GM19455 (cell line): Measurements from ENCODE around the gene ANGPTL8.

Source experiments
- ATAC-seq: cut with Tn5 transposase; IDR thresholded peaks from one replicate; pipeline ENCODE4 v1.9.1; 2021; ENCODE audit not compliant: unreplicated experiment

ANGPTL8 gene, protein sequence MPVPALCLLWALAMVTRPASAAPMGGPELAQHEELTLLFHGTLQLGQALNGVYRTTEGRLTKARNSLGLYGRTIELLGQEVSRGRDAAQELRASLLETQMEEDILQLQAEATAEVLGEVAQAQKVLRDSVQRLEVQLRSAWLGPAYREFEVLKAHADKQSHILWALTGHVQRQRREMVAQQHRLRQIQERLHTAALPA

DNA sequence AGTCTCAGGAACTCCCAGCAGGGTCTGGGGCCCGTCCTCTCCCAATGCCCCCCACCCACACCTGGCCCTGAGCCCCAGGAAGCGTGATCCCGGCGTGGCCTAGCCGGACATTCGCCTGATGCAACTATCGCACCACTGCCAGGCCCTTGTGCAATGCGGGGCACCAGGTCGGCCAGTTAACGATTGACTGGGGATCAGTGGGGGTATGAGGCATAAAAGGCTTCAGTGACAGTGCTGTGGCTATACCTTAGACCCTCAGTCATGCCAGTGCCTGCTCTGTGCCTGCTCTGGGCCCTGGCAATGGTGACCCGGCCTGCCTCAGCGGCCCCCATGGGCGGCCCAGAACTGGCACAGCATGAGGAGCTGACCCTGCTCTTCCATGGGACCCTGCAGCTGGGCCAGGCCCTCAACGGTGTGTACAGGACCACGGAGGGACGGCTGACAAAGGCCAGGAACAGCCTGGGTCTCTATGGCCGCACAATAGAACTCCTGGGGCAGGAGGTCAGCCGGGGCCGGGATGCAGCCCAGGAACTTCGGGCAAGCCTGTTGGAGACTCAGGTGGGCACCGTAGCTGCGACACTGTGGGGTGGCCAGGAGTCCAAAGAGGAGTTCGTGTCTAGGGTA, at the start of gene ANGPTL8:
ANGPTL8 (plus strand) TSS at position 243 of the 624 bp plus-strand sequence; CDS start at position 262, 19 bp downstream.
- ATAC-seq: no peak

GRCh38 chr19:11190501-11190900, 48.9 kb upstream of the ANGPTL8 start:
- ATAC-seq: no peak

DNA sequence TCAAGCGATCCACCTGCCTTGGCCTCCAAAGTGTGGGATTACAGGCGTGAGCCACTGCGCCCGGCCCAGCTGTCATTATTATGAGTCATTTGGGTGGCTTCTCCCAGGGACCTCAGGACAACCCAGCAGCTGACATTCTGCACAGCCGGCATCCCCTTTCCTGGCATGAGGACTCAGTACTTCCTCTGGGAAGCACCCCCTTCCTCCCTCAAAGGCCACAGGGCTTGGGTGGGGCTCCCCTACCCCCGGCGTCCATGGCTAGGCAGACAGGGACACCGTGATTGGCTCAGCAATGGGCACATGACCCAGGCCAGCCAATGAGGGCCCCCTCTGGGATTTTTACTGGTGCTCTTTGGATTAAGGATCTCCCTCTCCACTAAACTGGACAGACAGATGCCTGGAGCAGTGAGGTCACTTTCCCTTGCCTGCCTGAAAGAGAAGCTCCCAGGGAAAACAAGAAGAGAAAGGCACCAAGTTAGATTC, 48.1 kb upstream of the ANGPTL8 start:
- no peak for ATAC-seq

DNA sequence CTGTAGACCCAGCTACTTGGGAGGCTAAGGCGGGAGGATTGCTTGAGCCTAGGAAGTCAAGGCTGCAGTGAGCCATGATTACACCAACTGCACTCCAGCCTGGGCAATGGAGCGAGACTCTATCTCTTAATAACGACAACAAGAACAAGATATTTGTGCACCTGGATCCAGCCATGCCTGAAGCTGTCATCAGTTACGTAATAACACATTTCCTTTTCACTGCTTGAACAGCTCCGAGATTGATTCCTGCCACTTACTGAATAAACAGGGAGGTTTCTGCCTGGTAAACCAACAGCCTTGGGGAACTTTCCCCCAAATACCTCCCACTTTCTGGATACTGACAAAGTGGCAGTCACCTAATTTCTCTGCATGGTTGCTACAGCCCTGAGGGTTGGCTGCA, 47.5 kb upstream of the ANGPTL8 start:
- ATAC-seq: no peak

GRCh38 chr19:11192957-11193939, 46.2 kb upstream of the ANGPTL8 start:
- ATAC-seq: no peak

DNA sequence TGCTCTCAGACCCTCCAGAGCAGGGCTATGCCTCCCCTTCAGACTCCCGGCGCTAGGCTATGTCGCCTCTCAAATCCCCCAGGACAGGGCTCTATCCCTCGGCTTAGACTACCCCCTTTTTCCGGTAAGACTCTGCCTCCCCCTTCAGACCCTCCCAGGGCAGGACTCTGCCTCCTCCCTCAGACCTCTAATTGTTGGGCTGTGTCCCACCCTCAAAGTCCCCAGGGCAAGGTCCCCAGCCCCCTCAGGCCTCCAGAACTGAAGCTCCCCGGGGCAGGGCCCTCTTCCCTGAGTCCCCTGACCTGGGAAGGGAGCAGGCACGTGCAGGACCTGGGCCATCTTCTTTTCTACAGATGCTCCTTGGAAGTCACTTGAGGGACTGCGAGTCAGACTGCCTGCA, 45.2 kb upstream of the ANGPTL8 start:
- ATAC-seq: no peak

DNA sequence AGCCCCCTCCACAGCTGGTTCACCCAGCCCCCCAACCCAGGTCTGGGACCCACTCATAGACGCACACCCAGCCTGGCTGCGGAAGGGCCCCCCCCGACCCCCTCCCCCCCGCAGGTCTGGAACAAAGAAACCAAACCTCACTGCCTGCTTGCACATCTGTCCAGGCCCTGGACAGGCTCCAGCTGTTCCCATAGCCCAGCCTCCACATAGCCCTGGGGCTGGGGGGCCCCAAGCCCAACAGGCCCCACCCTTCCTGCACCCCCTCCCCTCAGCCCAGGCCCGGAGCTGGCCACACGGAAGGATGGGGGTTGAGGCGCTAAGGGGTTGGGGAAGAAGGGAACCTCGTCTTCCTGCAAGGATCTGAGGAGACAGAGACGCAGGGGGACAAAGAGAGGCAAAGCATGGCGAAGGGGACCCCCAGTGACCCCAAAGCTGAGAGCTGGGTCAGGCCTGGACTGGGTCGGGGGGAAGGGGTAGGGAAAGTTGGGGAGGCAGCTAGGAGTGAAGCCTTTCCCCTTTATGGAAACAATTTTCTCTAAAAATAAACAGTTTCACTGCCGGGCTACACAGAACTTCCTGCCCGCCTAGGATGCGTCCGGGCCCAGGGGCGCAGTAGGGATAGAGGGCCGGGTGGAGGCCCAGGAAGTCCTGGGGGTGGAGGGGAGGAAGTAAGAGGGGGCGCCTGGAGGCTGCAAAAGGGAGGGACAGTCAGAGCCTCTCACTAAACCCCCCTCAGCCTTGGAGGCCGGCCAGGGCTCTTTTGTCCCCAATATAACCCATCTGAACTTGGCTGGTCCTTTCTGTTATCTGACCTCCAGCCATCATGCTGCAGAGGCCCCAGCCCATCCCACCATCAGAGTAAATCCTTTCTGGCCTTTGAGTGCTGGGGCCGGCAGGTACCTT, 44.5 kb upstream of the ANGPTL8 start:
- ATAC-seq: no peak

DNA sequence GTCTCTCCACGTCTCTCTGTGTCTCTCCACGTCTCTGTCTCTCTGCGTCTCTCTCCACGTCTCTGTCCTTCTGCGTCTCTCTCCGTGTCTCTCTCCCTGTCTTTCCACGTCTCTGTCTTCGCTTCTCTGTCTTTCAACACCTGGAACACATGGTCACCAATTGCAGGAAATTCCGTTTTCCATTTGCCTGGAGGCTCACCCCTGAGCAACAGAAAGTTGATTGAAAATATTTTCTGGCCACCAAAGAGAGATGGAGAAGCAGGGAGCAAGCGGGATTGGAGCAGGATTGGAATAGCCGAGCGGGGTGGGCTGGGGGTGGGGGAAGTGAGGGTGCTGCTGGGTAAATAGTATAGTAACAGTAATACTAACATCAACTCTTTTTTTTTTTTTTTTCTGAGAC, 43.7 kb upstream of the ANGPTL8 start:
- ATAC-seq: no peak

GRCh38 chr19:11196406-11197287, 42.8 kb upstream of the ANGPTL8 start:
- no peak for ATAC-seq

DNA sequence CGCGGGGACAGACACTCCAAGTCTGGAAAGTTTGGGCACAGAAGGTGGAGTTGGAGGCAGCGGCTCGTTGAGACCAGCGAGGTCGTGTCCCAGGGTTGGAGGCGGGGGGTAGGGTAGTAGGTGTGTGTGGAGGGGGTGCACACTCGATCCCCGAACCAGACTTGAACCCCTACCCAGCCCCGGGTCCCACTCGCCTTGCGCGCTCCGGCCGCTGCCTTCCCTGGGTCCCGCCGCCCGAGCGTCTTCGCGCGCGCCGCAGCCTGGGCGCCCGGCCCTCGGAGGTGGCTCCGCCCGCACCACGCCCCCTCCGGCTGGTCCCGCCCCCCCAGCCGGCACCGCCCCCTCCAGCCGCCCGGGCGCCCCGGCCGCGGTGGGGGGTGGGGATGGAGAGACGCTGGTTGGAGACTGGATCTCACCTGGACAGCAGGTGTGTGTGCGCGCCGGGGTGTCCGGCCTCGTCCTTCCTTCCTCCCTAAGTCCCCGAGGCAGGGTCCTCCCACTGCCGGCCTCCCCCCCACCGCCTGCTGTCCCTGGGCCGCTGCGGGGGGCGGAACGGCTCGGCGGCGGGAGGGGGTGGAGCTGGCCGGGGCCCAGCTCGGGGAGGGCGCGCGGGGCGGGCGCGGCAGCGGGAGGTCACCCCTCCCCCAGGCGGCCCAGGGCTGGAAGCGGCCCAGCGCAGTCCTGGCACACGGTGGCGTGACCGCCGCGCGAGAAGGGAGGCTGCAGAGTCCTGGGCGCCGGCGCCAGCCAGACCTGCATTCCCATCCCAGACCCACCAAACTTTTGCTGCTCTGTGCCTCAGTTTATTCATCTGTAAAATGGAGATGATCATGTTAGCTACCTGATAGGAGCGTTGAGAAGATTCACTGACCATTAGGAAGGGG, 41.9 kb upstream of the ANGPTL8 start, which contains the start of gene KANK2:
KANK2 (minus strand) TSS at position 255 of the 884 bp plus-strand sequence. CDS start 3,034 bp downstream, outside the sequence.
- peak; percentile 74 for ATAC-seq

DNA sequence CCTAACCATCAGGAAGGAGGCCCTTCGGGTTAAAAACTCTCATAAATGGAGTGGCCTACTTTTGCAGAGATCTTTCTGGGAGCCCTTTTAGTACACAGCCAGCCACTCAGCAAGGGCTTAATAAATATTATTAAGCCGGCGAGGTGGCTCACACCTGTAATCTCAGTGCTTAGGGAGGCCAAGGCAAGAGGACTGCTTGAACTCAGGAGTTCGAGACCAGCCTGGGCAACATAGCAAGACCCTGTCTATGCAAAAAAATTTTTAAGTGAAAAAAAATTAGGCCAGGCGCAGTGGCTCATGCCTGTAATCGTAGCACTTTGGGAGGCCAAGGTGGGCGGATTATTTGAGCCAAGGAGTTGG, 41.3 kb upstream of the ANGPTL8 start:
- no peak for ATAC-seq

GRCh38 chr19:11198769-11199424, 40.5 kb upstream of the ANGPTL8 start:
- ATAC-seq: no peak

DNA sequence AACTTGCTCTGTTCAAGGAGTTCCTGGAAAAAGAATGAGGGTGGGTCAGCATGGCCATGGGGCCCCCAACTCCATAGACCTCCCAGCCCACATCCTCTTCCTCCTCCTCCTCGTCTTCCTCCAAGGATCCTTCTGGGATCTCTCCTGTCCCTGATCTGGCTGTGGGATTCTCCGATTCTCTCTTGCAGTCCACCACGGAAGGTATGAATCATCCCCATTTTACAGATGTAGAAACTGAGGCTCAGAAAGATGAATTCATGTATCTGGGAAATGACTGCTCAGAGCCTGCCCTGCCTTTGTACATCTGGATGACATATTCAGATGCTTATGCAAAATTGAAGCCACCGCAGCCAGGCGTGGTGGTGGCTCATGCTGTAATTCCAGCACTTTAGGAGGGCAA, 39.9 kb upstream of the ANGPTL8 start:
- no peak for ATAC-seq

GRCh38 chr19:11200015-11200574, 39.3 kb upstream of the ANGPTL8 start:
- no peak for ATAC-seq

DNA sequence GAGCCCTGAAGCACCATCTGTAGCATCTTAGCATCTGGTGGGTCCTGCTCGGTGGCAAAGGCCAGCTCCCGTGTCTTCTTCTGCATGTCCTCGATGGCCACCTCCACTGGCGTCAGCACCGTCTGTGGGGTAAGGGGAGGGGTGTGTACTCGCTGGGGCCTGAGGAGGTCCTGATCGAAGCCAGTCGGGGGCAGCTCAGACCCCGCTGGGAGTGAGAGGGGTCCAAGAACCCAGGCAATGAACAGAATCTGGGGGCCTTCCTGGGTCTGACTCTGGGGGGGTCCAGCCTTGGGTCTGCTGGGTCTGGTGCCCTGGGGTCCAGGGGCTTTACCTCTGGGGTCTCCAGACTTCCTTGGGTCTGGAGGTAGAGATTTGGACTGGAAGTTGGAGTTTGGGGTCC, 38.5 kb upstream of the ANGPTL8 start:
- no peak for ATAC-seq

GRCh38 chr19:11201791-11202190, 37.6 kb upstream of the ANGPTL8 start:
- ATAC-seq: no peak

GRCh38 chr19:11202488-11203193, 36.8 kb upstream of the ANGPTL8 start:
- ATAC-seq: no peak
